Activated naive CD8-positive, alpha-beta T cell treated with anti-CD3 and anti-CD28 coated beads for 36 hours (primary cell): ENCODE results near the gene TTC3. TPM values are rescaled to one million over a fixed set of nuclear protein-coding genes. Genes with fewer than 3 reads are reported as not detected.
A peak's percentile ranks its signal among the peaks of the same experiment; 100 is the strongest.
"Not testable (repeated sequence)": the region's sequence is repeated elsewhere in the genome, so short reads cannot be mapped to it uniquely, and the experiment has no call there.

ENCODE experiments used
- DNase-seq: peaks from one replicate; pipeline ENCODE4 v3.0.0; 2021
- H3K27ac Mint-ChIP-seq: one replicate; pipeline ENCODE4 v1.8.0; 2022; ENCODE audit warnings: mild to moderate bottlenecking, moderate library complexity, mixed read lengths
- H3K27me3 Mint-ChIP-seq: one replicate; pipeline ENCODE4 v1.8.0; 2022; ENCODE audit warnings: mild to moderate bottlenecking, mixed read lengths
- H3K36me3 Mint-ChIP-seq: one replicate; pipeline ENCODE4 v1.8.0; 2021; ENCODE audit warnings: mild to moderate bottlenecking, mixed read lengths
- H3K4me1 Mint-ChIP-seq: one replicate; pipeline ENCODE4 v1.8.0; 2021; ENCODE audit warnings: mixed read lengths
- H3K4me3 Mint-ChIP-seq: one replicate; pipeline ENCODE4 v1.8.0; 2022; ENCODE audit warnings: mild to moderate bottlenecking, moderate library complexity, mixed read lengths
- H3K9me3 Mint-ChIP-seq: one replicate; pipeline ENCODE4 v1.8.0; 2022; ENCODE audit warnings: mixed read lengths
- total RNA-seq, 2 experiments: library from RNA; stranded (reverse); gene quantifications; one replicate each; pipeline ENCODE4 v1.2.3, GENCODE V29; 2021

The TTC3 gene
- total RNA-seq, 2 experiments from 2014 or later, result 59.1 to 61.2 TPM

- no peaks in the 10 kb centered on the region for H3K27me3 Mint-ChIP-seq
- H3K27ac Mint-ChIP-seq, result no peak overlapping the region
- DNase-seq, result no peak
- no peaks in the 10 kb centered on the region for H3K4me1 Mint-ChIP-seq
- peaks cover 17% of the 10 kb centered on the region for H3K36me3 Mint-ChIP-seq
- H3K9me3 Mint-ChIP-seq, result no peaks in the 10 kb centered on the region
- no peak overlapping the region for H3K4me3 Mint-ChIP-seq
Observed at GRCh38 chr21:37101384-37101783, 28.3 kb downstream of the TTC3 start.

GRCh38 chr21:37102746-37103145 is 29.7 kb downstream of the TTC3 start:
- H3K27me3 Mint-ChIP-seq, H3K4me1 Mint-ChIP-seq, H3K27ac Mint-ChIP-seq, H3K9me3 Mint-ChIP-seq, DNase-seq, H3K4me3 Mint-ChIP-seq: not testable (repeated sequence)
- H3K36me3 Mint-ChIP-seq, result peaks cover 21% of the 10 kb centered on the region

- Mint-ChIP-seq H3K27me3 (no peaks in the 10 kb centered on the region), H3K4me3 (no peak overlapping the region), H3K36me3 (peaks cover 44% of the 10 kb centered on the region), H3K27ac (no peak overlapping the region), H3K9me3 (peaks cover 10% of the 10 kb centered on the region), H3K4me1 (no peaks in the 10 kb centered on the region)
- DNase-seq, result no peak
Observed at GRCh38 chr21:37106998-37107397, 33.9 kb downstream of the TTC3 start.

GRCh38 chr21:37111029-37111428 is 38.0 kb downstream of the TTC3 start:
- not testable (repeated sequence) for DNase-seq, H3K27ac Mint-ChIP-seq, H3K4me1 Mint-ChIP-seq, H3K4me3 Mint-ChIP-seq, H3K27me3 Mint-ChIP-seq
- Mint-ChIP-seq H3K36me3 (peaks cover 53% of the 10 kb centered on the region), H3K9me3 (peaks cover 11% of the 10 kb centered on the region)

- not testable (repeated sequence) for DNase-seq, H3K27me3 Mint-ChIP-seq, H3K9me3 Mint-ChIP-seq, H3K4me3 Mint-ChIP-seq, H3K27ac Mint-ChIP-seq
- H3K36me3 Mint-ChIP-seq, result peaks cover 50% of the 10 kb centered on the region
- H3K4me1 Mint-ChIP-seq, result peaks cover 12% of the 10 kb centered on the region
Observed at GRCh38 chr21:37114301-37114700, 41.2 kb downstream of the TTC3 start.

- not testable (repeated sequence) for H3K27me3 Mint-ChIP-seq, H3K9me3 Mint-ChIP-seq, DNase-seq, H3K27ac Mint-ChIP-seq, H3K4me3 Mint-ChIP-seq
- Mint-ChIP-seq H3K36me3 (peaks cover 39% of the 10 kb centered on the region), H3K4me1 (peaks cover 25% of the 10 kb centered on the region)
Observed at GRCh38 chr21:37116459-37116858, 43.4 kb downstream of the TTC3 start.

- H3K4me3 Mint-ChIP-seq, result no peak overlapping the region
- peaks cover 25% of the 10 kb centered on the region for H3K4me1 Mint-ChIP-seq
- no peaks in the 10 kb centered on the region for H3K27me3 Mint-ChIP-seq
- H3K27ac Mint-ChIP-seq, result no peak overlapping the region
- DNase-seq, result no peak
- H3K36me3 Mint-ChIP-seq, result peaks cover 33% of the 10 kb centered on the region
- H3K9me3 Mint-ChIP-seq, result peaks cover 1% of the 10 kb centered on the region
Observed at GRCh38 chr21:37117204-37117603, 44.1 kb downstream of the TTC3 start.

GRCh38 chr21:37118187-37118826 is 45.3 kb downstream of the TTC3 start:
- peaks cover 25% of the 10 kb centered on the region for H3K4me1 Mint-ChIP-seq
- H3K36me3 Mint-ChIP-seq, result peaks cover 27% of the 10 kb centered on the region
- H3K9me3 Mint-ChIP-seq, result no peaks in the 10 kb centered on the region
- no peak overlapping the region for H3K27ac Mint-ChIP-seq
- DNase-seq, result no peak
- no peaks in the 10 kb centered on the region for H3K27me3 Mint-ChIP-seq
- no peak overlapping the region for H3K4me3 Mint-ChIP-seq

GRCh38 chr21:37119421-37120218 is 46.6 kb downstream of the TTC3 start:
- H3K4me3 Mint-ChIP-seq, result no peak overlapping the region
- H3K27me3 Mint-ChIP-seq, result no peaks in the 10 kb centered on the region
- no peaks in the 10 kb centered on the region for H3K9me3 Mint-ChIP-seq
- H3K27ac Mint-ChIP-seq, result peak overlapping the region; percentile 70
- peak; percentile 2 for DNase-seq
- H3K4me1 Mint-ChIP-seq, result peaks cover 25% of the 10 kb centered on the region
- H3K36me3 Mint-ChIP-seq, result peaks cover 26% of the 10 kb centered on the region

- Mint-ChIP-seq H3K4me1 (no peaks in the 10 kb centered on the region), H3K9me3 (no peaks in the 10 kb centered on the region), H3K27ac (no peak overlapping the region), H3K36me3 (peaks cover 22% of the 10 kb centered on the region), H3K27me3 (no peaks in the 10 kb centered on the region), H3K4me3 (no peak overlapping the region)
- DNase-seq, result no peak
Observed at GRCh38 chr21:37128076-37128475, 55.0 kb downstream of the TTC3 start.

GRCh38 chr21:37130971-37131370 is 57.9 kb downstream of the TTC3 start:
- no peak overlapping the region for H3K4me3 Mint-ChIP-seq
- peaks cover 5% of the 10 kb centered on the region for H3K4me1 Mint-ChIP-seq
- H3K9me3 Mint-ChIP-seq, result no peaks in the 10 kb centered on the region
- H3K27me3 Mint-ChIP-seq, result no peaks in the 10 kb centered on the region
- H3K27ac Mint-ChIP-seq, result no peak overlapping the region
- H3K36me3 Mint-ChIP-seq, result peaks cover 35% of the 10 kb centered on the region
- no peak for DNase-seq

GRCh38 chr21:37136261-37136660 is 63.2 kb downstream of the TTC3 start:
- Mint-ChIP-seq H3K9me3 (no peaks in the 10 kb centered on the region), H3K4me1 (peaks cover 18% of the 10 kb centered on the region), H3K36me3 (peaks cover 37% of the 10 kb centered on the region), H3K4me3 (peak overlapping the region; percentile 1), H3K27ac (peak overlapping the region; percentile 71), H3K27me3 (no peaks in the 10 kb centered on the region)
- no peak for DNase-seq

- Mint-ChIP-seq H3K9me3 (no peaks in the 10 kb centered on the region), H3K4me1 (peaks cover 18% of the 10 kb centered on the region), H3K36me3 (peaks cover 40% of the 10 kb centered on the region), H3K4me3 (no peak overlapping the region), H3K27me3 (no peaks in the 10 kb centered on the region), H3K27ac (peak overlapping the region; percentile 71)
- DNase-seq, result no peak
Observed at GRCh38 chr21:37136744-37137143, 63.7 kb downstream of the TTC3 start.

- Mint-ChIP-seq H3K9me3 (no peaks in the 10 kb centered on the region), H3K4me1 (peaks cover 18% of the 10 kb centered on the region), H3K27me3 (no peaks in the 10 kb centered on the region), H3K27ac (no peak overlapping the region), H3K36me3 (peaks cover 47% of the 10 kb centered on the region), H3K4me3 (no peak overlapping the region)
- no peak for DNase-seq
Observed at GRCh38 chr21:37139154-37139553, 66.1 kb downstream of the TTC3 start.

GRCh38 chr21:37139902-37140301 is 66.8 kb downstream of the TTC3 start:
- Mint-ChIP-seq H3K27me3 (no peaks in the 10 kb centered on the region), H3K36me3 (peaks cover 52% of the 10 kb centered on the region), H3K4me1 (peaks cover 18% of the 10 kb centered on the region), H3K27ac (no peak overlapping the region), H3K4me3 (no peak overlapping the region), H3K9me3 (no peaks in the 10 kb centered on the region)
- no peak for DNase-seq

GRCh38 chr21:37143392-37143791 is 70.3 kb downstream of the TTC3 start:
- H3K27me3 Mint-ChIP-seq, H3K4me1 Mint-ChIP-seq, H3K4me3 Mint-ChIP-seq, H3K27ac Mint-ChIP-seq, H3K9me3 Mint-ChIP-seq, DNase-seq: not testable (repeated sequence)
- peaks cover 31% of the 10 kb centered on the region for H3K36me3 Mint-ChIP-seq
